ENCODE results near the gene AFP.

GRCh38 chr4:73485085-73485484 lies 49.1 kb downstream of the AFP start:
- TF ChIP-seq CTCF (IDR thresholded peaks at IDR 0.05) (no peak), POLR2A (IDR thresholded peaks at IDR 0.05) (no peak)
